ENCODE measurements around the gene NPAS3.

DNA sequence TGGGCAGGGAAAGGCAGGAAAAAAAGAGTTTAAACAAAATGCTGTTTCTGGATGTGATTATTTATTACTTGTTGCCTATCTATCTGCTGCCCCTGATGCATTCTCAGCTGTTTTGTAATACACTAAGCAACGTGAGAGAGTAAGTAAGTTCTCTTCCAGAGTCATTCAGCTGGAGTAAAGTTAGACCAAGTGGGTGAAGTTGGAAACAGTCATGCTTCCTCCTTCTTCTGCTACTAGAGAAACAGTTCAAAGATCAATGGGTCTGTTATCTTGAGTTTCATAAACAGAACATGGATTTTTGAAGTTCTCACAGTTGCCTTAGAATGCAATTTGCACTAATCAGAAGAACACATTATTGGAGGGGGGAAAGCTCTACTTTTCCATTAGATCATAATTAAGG lies 732.9 kb downstream of the NPAS3 start:
- TF ChIP-seq POLR2A (IDR thresholded peaks at IDR 0.05): no peak
- TF ChIP-seq, protein P1, sequence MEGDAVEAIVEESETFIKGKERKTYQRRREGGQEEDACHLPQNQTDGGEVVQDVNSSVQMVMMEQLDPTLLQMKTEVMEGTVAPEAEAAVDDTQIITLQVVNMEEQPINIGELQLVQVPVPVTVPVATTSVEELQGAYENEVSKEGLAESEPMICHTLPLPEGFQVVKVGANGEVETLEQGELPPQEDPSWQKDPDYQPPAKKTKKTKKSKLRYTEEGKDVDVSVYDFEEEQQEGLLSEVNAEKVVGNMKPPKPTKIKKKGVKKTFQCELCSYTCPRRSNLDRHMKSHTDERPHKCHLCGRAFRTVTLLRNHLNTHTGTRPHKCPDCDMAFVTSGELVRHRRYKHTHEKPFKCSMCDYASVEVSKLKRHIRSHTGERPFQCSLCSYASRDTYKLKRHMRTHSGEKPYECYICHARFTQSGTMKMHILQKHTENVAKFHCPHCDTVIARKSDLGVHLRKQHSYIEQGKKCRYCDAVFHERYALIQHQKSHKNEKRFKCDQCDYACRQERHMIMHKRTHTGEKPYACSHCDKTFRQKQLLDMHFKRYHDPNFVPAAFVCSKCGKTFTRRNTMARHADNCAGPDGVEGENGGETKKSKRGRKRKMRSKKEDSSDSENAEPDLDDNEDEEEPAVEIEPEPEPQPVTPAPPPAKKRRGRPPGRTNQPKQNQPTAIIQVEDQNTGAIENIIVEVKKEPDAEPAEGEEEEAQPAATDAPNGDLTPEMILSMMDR (IDR thresholded peaks at IDR 0.05): no peak
